Bone marrow (tissue), 2 donors: ENCODE data around the gene DGKZ.

Experiments
- DNase-seq, 2 donors: peaks; one replicate each; lab custom pipeline; 2025; lab: John Stamatoyannopoulos, UW

The DGKZ gene

DNA sequence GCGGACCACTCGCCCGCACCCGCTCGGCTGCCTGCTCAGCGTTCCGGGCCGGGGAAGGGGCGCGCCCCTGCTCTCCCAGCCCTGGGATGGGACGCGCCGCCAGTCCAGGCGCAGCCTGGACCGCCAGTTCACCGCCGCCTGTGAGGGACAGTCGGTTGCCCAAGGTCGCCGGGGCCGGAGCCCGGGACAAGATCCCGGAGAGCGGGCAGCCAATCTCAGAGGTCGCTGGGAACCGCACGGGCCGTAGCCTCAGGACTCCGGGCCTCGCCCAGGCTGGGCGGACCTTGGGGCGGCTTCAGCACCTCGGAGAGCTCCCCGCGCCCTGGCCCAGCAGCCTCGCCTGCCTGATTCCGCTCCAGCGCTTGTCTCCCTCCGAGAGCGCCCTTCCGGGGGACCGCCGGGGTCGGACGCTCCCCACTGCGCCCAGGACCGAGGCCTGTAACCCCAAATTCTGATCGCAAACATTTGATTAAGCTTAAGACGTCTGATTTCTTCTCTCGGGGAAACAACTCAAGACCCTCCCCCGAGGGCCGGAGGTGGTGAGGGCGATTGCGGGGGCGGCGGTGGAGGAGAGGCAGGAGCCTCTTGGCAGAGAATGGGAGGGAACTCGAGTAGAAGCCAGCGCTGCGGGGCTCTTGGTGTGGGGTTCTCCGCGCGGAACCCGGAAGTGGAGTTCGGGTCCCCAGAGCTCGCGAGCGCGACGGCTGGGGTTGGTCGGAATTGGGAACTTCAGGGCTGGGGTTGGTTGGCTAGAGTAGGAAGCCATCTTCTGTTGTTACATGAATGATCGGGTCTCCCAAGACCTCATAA, 45.4 kb downstream of the DGKZ start:
- DNase-seq, result peak; percentile 37 to 43

DNA sequence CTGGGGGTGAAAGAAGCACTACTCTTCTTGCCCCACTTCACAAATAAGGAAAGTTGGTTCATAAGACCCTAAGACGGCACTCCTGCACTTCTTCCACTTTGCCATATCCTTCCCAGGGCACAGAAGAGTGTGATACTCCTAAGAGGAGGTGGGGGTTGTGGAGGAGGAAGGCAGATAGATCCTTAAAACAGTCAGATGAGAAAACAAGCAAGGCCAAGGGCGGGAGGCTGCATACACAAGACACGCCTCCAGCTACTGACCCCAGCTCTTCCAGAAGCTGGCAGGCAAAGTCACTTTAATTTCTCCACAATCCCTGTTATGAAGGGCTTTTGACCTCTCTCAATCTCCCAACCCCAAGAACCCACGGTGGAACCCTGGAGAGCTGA, 46.0 kb downstream of the DGKZ start:
- DNase-seq, result no peak

DNA sequence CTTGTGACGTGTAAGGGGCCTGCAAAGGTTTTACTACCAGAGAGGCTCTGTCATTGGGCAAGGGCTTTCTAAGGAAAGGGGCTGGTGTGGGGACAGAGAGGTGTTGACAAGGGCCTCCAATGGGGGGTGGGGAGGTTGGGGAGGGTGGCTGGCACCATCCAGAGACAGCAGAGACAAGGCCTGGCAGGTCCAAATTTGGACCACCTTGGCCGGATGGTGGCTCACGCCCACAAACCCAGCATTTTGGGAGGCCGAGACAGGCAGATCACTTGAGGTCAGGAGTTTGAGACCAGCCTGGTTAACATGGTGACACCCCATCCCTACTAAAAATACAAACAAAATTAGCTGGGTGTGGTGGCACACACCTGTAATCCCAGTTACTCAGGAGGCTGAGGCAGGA, 46.5 kb downstream of the DGKZ start:
- no peak for DNase-seq

DNA sequence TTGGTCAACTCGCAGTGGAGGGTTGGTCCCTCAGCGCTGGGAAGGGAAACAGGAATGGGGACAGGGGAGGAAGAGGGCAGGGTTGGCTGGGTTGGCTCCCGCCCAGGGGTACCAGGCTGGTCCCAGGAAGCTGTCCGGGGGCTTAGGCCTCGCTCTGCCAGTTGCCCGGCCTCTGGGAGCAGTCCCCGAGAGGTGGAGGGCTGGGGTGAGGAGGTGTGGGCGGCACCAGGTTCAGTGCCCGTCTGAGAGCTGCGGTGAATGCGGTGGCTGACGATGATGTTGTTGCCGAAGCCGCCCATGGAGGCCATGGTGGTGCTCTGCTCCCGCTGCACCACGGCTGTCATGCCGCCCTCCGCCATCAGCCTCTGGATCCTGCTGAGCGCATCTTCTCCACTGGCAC, 50.3 kb downstream of the DGKZ start:
- DNase-seq, result no peak

DNA sequence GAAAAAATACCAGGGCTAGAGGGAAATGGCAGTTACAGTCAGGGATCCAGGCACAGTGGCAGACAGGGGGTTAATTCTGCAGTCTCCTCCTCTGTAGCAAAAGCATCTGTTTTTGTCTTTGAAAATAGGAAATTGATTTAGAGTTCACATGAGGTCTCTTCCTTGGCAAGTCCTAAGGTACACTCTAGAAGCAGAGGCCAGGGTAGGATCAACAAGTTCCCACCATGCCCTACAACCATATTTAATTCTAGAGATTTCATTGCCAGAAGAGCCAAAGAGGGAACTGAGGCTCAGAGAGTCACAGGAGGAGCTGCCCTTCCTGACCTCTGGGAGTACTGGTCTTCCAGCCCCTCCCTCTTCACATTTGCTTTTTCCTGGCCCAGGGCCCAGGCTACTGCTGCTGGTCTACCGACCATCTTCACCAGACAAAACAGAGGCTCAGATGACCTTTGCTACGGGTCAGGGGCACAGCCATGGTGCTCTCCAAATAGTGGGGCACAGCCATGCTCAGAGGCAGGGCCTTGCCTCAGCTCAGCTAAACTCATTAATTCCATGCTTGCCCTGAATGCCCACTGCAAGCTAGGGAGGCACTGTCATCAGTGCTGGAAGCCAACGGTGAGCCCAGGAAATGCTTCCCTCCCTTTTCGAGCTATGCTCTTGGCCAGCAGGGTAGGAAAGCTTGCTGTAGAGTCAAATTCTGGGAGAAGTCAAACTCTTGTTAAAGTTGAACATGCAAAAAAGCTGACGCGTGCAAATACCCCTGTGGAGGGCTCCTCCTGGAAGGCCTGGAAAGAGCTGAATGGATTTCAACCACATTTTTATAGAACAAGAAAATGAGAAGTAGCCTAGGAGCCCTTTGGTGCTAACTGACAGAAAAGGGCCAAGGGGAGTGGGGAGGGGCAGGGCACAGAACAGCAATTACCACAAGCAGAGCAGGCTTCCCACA, 56.0 kb downstream of the DGKZ start:
- no peak for DNase-seq

DNA sequence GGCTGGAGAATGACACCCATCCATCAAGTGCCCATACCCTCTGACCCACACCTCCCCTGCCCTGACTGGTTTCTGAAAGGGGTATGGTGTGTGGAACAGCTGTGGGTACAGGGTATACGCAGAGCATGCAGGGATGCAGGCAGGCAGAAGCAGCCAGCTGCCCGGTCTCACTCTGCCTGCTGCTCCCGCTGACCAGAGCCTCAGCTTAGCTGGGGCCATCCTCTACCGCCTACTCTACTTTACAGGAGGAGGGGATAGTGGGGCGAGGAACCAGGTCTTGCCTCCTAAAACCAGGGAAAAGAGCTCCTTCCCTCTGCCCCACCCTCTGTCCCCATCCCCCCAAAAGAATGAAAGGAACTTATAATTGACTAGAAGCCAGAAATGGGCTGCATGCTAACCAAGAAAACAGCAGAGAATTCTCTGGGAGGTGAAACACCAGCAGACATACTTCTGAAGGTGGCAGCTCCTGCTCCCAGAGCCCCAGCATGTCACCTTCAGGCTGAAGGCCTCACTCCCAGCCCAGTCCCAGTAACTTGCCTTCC, 57.3 kb downstream of the DGKZ start:
- no peak for DNase-seq

DNA sequence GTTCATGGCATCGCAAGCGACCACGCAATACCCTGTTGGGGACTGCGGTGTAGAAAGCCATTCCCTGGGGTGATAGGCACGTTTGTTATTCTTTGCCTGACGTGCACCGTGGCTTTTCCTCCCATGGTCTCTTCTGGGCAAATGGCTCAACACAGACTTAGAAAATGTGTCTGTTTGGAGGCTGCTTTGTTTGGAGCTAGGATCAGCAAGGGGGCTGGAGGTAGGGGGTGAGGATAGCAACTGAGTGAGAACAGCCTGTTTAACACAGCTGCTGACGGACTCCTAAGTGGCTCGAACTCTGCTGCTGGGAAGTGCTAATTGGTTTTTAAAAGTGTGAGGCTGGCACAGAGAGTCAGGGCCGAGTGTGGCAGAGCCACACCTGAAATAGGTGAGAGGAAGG, 60.4 kb downstream of the DGKZ start:
- DNase-seq, result no peak

DNA sequence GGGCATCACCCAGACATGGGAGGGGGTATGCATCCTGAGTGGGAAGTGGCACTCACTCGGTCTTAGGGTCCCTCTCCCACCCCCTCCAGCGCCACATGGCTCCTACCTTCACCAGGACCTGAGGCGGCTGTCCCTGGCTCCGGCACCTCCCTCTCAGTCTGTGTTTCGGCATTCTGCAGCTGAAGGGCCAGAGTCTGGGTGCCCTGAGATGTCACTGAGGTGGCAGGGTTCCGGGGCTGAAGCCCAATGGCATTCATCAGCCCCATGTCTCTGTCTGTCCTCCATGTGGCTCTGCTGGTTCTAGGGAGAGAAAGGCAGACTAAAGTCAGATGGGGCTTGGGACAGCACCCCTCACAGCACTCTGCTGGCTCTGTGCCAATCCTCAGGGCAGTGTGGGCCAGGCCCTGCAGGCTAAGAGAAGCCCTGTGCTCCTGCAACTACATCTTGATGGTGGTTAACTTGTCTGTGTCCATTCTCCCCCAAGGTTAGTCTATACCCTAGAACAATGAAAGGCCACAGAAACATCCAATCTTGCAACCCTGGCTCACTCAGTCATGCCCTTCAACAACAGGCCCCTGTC, 61.2 kb downstream of the DGKZ start:
- no peak for DNase-seq

DNA sequence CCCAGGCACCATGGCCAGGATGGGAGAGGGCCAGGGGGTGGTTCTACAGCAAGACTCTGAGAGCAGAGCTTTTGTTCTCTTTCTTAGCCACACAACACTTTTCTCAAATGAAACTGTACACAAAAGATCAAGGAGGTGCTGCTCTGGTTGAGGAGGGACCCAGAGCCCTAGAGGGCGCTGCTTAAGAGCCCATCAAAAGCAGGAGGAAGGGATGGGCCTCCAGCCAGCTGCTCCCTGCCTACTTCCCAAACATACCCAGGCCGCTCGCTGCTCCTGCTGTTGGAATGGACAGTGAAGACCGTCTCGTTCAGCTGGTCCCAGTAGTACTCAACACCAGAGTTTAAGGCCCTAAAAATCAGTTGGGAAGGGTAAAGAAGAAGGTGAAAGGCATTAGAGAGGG, 62.8 kb downstream of the DGKZ start:
- DNase-seq, result no peak

DNA sequence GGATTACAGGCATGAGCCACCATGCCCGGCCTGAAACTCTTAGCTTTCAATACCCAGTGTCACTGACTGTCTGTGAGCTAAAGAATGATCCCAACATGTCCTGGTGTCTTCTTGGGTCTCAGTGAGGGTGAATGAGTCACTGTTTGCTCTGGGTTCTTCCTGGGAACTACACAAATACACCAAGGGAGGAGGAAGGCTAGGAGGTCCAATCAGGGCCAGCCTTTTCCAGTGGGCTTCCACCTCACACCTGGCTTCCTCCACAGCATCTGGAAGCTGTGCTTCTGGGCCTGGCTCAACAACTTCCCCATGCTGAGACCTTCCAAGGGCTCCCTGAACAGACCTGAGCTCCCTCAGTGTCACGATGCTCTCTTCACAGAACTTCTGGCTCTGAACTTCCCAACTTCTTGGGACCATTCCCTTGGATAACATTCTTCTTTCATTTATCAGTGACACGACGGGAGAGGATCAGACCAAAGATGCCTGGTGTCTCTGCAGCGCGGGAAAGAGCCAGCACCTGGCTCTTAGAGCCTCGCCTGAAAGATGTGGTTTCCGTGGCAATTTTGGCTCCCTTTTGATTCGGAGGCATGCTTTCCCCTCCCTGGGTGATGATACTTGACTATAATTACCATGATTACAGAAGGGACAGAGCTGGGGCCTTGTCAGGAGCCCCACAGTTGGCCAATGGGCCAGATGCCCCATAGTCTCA, 66.7 kb downstream of the DGKZ start:
- no peak for DNase-seq

DNA sequence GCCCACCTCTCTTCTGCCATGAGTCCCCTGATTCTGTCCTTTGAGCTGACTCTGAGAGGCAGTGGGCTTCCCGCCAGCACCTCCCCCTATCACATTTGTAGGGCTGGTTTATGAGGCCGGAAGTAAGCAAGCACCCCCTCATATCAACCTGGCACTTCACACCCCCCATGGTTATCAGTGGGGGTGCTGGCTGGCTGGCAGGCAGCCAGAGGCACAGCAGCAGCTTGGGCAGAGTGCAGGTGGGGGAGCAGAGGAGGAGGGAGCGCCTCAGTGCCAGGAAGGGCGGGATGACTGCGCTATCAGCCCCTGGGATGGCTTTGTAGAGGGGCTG, 67.2 kb downstream of the DGKZ start:
- DNase-seq, result no peak

DNA sequence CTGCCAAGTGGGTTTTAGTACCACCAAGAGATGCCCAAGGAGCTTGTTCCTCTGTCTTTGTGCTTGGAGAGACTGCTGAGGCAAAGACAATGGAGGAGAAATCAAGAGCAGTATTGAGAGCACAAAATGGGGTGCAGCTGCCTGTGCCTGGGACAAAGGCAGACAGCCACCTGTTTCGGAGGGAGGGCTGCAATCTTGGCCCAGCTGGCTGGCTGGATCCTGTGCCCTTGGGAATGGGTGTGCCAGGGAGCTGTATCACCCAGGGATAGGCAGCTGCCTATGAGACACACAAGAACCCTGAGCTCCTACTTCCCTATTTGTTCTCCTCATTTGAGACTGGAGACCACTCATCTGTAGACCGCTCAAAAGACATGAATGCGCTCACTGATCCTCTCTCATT, 67.6 kb downstream of the DGKZ start:
- DNase-seq, result no peak

DNA sequence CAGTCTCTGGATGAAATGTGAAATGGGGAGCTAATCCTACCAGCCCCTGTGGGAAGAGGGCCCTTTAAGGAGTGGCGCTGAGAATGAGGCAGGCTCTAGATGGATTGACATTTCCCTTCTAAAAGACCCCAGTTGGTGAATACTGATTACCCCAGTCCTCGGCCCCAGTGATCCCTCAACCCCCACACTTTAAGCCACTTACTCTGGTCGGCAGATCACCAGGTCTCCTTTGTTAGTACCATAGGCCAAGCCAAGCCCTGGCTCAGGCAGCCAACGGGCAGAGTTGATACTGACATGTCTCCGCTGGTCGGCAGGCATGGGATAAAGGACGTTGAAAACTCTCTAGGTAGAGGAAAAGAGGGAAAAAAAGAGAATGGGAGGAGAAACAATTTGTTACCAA, 70.4 kb downstream of the DGKZ start:
- DNase-seq, result no peak

DNA sequence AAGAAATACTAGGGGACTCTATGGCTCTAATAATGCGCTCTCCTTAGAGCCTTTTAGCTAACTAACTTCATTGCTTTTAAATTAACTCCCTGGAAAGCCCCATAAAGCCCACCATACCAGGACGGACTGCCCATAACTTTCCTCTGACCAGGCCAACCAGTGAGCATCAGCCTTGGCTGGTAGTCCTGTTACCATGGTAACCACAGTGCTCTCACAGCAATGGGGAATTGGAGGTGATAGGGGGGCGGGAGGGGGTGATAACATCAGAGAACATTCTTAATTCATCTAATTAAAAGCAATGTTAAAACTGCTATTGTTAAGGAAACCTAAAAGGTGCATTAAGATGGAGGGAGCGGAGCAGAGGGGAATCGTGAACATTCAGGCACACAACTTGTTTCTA, 71.5 kb downstream of the DGKZ start:
- no peak for DNase-seq

DNA sequence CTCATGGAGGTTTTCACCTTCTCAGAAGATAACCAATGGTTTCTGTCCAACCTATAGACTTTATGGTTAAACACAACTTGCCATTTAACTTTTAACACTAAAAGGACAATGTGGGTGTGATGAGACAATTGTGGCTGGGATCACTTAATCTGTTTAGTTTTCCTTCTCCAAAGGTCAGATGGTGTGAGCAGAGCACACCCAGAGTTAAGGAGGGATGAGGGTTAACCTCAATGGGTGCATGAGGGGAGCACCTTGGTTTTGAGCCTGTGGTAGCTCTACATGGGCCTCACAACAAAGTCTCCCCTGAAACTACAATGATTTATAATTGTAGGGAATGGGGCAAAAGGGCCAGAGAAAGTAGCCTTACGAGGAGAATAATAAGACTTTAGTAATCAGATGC, 73.2 kb downstream of the DGKZ start:
- DNase-seq, result no peak

DNA sequence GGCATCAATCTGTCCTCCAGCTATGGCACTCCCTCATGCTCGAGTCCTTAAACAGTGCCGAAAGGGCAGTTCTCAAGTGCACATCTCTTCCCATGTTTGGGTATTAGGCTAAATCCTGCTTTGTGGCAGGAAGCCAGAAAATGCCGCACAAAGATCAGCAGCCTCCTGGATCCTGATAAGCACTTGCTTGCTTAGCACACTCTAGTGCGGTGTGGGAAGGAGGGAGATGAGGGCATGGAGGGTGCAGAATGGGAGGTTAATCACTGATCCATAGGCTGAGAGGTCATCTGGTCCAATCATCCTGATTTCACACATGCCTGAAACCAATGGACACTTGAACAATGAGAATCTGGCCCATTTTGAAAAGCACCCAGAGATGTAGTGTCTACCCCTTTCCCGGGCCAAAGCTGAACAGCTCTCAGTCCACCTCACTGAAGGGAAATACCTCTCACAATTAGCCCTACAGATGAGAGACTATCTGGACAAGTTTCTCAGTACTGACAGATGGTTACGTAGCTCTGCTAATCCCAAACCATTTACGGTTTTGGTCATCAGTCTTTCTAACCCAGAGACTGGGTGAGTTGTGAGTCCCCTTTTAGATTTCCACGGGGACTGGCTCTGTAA, 74.1 kb downstream of the DGKZ start:
- no peak for DNase-seq

DNA sequence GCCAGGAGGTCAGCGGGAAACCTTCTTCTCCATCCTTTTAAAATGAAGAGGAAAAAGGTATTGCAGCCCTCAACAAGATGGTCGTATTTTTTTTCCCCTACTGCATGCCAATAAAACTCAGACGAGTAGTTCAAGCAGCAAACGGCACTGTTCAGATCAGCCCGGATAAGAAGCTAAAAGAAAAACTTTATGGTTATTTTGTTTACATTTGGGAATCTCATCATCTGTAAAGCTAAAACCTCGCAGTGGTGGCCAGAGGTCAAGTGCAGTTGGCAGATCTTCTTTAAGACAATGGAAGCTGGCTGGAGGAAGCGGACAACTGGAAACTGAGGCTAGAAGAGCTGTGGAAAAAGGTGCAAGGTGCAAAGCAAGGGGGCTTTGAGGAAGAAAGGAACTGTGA, 75.3 kb downstream of the DGKZ start:
- DNase-seq, result no peak

DNA sequence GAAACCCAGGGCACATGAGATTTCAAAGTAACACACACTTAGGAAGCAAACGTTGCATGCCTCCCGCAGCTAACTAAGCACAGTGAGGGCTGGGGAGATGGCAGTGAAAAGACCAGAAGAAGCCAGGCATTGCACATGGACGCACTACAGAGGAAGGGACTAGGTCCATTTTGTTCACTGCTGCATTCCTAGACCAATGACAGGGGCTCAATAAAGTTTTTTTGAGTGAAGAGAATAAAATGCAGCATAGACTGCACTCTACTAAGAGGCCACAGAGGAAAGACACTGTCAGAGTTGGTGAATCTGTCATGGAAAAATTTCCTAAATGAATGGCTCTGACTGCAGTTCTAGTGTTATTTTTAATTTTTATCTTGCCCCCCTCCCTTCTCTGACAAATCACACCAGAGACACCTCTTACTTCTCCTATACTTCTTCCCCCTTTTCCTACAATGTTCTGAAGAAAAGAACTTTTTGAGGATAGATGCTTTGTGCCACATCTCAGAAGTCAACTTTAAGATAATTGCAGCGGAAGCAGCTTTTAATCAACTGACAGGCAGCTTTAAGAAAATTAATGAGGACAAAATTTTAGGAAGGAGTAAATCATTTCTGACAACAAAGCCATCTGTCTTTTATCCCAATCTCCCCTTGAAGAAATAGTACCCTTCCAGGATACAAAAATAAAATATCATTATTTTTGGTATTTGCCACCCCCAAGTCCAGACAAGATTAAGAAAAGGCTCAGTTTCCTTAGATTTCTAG, 79.1 kb downstream of the DGKZ start:
- no peak for DNase-seq

DNA sequence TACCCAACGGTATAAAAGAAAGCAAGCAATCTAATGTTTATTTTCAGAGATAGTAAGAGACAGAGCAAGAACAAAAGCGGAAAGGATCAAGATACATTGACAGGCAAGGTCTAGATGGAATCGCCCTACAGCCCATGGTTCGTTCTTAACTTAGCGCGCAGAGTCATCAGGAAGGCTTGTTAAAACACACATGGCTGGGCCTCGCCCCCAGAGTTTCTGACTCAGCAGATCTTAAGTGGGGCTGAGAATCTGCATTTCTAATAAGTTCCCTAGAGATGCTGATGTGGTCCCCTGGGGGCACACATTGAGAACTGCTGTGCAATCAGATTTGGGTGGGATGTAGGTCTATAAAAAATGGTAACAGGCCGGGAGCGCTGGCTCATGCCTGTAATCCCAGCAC, 80.1 kb downstream of the DGKZ start:
- DNase-seq, result no peak

DNA sequence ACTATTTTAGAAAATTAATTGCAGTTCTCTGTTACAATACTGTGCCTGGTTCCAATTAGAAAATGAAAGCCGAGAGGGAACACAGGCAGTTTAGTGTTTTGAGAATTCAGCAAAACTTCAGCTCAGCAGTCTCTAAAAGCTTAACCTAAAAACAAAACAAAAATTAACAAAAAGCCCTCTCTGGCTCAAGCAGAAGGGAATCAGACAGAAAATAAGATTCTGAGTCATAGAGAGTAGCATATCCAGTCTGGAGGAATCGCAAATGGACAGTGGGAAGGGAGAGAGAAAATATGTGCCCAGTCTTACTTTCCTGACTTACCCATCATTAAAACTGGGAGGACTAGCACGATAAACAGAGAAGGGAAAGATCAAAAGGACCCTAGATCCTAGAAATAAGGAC, 82.5 kb downstream of the DGKZ start:
- DNase-seq, result no peak
